HG02763 (cell line): ENCODE measurements around the gene CRACR2A.

Source experiments
- ATAC-seq: cut with Tn5 transposase; IDR thresholded peaks from one replicate; pipeline ENCODE4 v1.9.1; 2021; ENCODE audit warnings: mild to moderate bottlenecking, moderate library complexity; ENCODE audit not compliant: unreplicated experiment

CRACR2A gene

GRCh38 chr12:3598896-3599860 is 153.7 kb downstream of the CRACR2A start:
- no peak for ATAC-seq

- no peak for ATAC-seq
Measured at GRCh38 chr12:3597526-3598210, 155.2 kb downstream of the CRACR2A start.

GRCh38 chr12:3596703-3597415 is 156.1 kb downstream of the CRACR2A start:
- no peak for ATAC-seq

- ATAC-seq, result no peak
Measured at GRCh38 chr12:3595721-3596120, 157.2 kb downstream of the CRACR2A start.

GRCh38 chr12:3594966-3595365 is 157.9 kb downstream of the CRACR2A start:
- ATAC-seq, result no peak

GRCh38 chr12:3593906-3594483 is 158.9 kb downstream of the CRACR2A start:
- no peak for ATAC-seq

- ATAC-seq, result no peak
Measured at GRCh38 chr12:3592856-3593625, 159.9 kb downstream of the CRACR2A start.

GRCh38 chr12:3589745-3590144 is 163.2 kb downstream of the CRACR2A start:
- no peak for ATAC-seq

- no peak for ATAC-seq
Measured at GRCh38 chr12:3587402-3588013, 165.4 kb downstream of the CRACR2A start.

GRCh38 chr12:3583656-3584334 is 169.1 kb downstream of the CRACR2A start:
- no peak for ATAC-seq

GRCh38 chr12:3580094-3580749 is 172.7 kb downstream of the CRACR2A start:
- ATAC-seq, result no peak

- ATAC-seq, result no peak
Measured at GRCh38 chr12:3579446-3580093, 173.3 kb downstream of the CRACR2A start.

GRCh38 chr12:3578557-3578956 is 174.4 kb downstream of the CRACR2A start:
- no peak for ATAC-seq

GRCh38 chr12:3576891-3577290 is 176.0 kb downstream of the CRACR2A start:
- no peak for ATAC-seq

GRCh38 chr12:3574986-3575385 is 177.9 kb downstream of the CRACR2A start:
- ATAC-seq, result no peak

- no peak for ATAC-seq
Measured at GRCh38 chr12:3572560-3572959, 180.3 kb downstream of the CRACR2A start.

GRCh38 chr12:3571724-3572123 is 181.2 kb downstream of the CRACR2A start:
- no peak for ATAC-seq

- ATAC-seq, result no peak
Measured at GRCh38 chr12:3571323-3571722, 181.6 kb downstream of the CRACR2A start.
